Gastroesophageal sphincter (tissue), 3 donors: ENCODE data around the gene SPINT2.

Source experiments
- EP300 ChIP-seq: sonication (generic); formaldehyde crosslinking; IDR thresholded peaks from one replicate; pipeline ENCODE4 v1.6.1; 2017; ENCODE audit warnings: antibody characterized with exemption, mild to moderate bottlenecking
- POLR2A ChIP-seq, 2 donors: fragments of 450-650 bp; IDR thresholded peaks; one replicate each; pipeline ENCODE4 v1.6.1; 2017; ENCODE audit warnings: antibody characterized with exemption in 2 of 2, mild to moderate bottlenecking in 2 of 2, moderate library complexity in 1 of 2
- POLR2AphosphoS5 ChIP-seq: sonication (generic); formaldehyde crosslinking; IDR thresholded peaks from one replicate; pipeline ENCODE4 v1.6.1; 2017; ENCODE audit warnings: antibody characterized with exemption
- TF ChIP-seq, protein P1 (sequence below), 4 experiments: fragments of 200-600 bp in 2 of 4; fragments of 450-650 bp in 2 of 4; sonication (generic) in 1 of 4; IDR thresholded peaks; one replicate each; pipeline ENCODE4 v1.5.1; 2017 to 2019; ENCODE audit warnings: antibody characterized with exemption in 4 of 4, mild to moderate bottlenecking in 2 of 4, moderate library complexity in 2 of 4

DNA sequence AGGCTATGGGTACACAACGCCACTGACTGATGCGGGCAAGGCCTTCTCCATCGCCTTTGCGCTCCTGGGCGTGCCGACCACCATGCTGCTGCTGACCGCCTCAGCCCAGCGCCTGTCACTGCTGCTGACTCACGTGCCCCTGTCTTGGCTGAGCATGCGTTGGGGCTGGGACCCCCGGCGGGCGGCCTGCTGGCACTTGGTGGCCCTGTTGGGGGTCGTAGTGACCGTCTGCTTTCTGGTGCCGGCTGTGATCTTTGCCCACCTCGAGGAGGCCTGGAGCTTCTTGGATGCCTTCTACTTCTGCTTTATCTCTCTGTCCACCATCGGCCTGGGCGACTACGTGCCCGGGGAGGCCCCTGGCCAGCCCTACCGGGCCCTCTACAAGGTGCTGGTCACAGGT, 62.2 kb downstream of the SPINT2 start:
- TF ChIP-seq, protein P1, sequence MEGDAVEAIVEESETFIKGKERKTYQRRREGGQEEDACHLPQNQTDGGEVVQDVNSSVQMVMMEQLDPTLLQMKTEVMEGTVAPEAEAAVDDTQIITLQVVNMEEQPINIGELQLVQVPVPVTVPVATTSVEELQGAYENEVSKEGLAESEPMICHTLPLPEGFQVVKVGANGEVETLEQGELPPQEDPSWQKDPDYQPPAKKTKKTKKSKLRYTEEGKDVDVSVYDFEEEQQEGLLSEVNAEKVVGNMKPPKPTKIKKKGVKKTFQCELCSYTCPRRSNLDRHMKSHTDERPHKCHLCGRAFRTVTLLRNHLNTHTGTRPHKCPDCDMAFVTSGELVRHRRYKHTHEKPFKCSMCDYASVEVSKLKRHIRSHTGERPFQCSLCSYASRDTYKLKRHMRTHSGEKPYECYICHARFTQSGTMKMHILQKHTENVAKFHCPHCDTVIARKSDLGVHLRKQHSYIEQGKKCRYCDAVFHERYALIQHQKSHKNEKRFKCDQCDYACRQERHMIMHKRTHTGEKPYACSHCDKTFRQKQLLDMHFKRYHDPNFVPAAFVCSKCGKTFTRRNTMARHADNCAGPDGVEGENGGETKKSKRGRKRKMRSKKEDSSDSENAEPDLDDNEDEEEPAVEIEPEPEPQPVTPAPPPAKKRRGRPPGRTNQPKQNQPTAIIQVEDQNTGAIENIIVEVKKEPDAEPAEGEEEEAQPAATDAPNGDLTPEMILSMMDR (IDR thresholded peaks at IDR 0.05), result no peak
- TF ChIP-seq POLR2AphosphoS5 (no peak), POLR2A (IDR thresholded peaks at IDR 0.05) (no peak), EP300 (no peak)
